SK-N-SH (cell line): ENCODE data around the gene DNAJC15. TPM values are rescaled to one million over a fixed set of nuclear protein-coding genes. Genes with fewer than 3 reads are reported as not detected.

Source experiments
- CTCF ChIA-PET: fragments of 300-600, 350-600 bp; formaldehyde crosslinking; extraction: SDS; loops from one replicate; lab custom pipeline; 2021; lab: Yijun Ruan, JAX
- POLR2A ChIA-PET: fragments of 350-600 bp; sonication (Branson Sonifier 250); formaldehyde crosslinking; extraction: SDS; loops from one replicate; lab custom pipeline; 2020; ENCODE audit warnings: antibody characterized with exemption, inconsistent platforms; lab: Yijun Ruan, JAX
- DNase-seq: peaks from one replicate; pipeline ENCODE4 v3.0.0; 2012
- H2AFZ ChIP-seq: fragments of 200-600 bp; sonication (generic); 2 replicates; pipeline ENCODE4 v1.8.1; 2016; ENCODE audit warnings: antibody characterized with exemption, mild to moderate bottlenecking, low read depth
- H3F3A ChIP-seq: fragments of 200-600 bp; sonication (generic); replicated peaks from 2 replicates; pipeline ENCODE3; 2016; ENCODE audit warnings: antibody characterized with exemption, mild to moderate bottlenecking; ENCODE audit not compliant: insufficient read depth
- H3K27ac ChIP-seq, 2 experiments: fragments of 200-500 bp in 1 of 2; fragments of 200-600 bp in 1 of 2; sonication (Bioruptor generic) in 1 of 2; sonication (generic), shearing (Covaris generic) in 1 of 2; 2 replicates each; pipeline versions ENCODE4 v1.5.1 to v1.6.1; 2014 to 2016; ENCODE audit warnings: low read depth in 2 of 2, inconsistent platforms in 1 of 2, low read length in 1 of 2, mild to moderate bottlenecking in 1 of 2, mixed read lengths in 1 of 2
- H3K27me3 ChIP-seq: fragments of 200-600 bp; sonication (generic), shearing (Covaris generic); 2 replicates; pipeline ENCODE4 v1.6.1; 2016; ENCODE audit warnings: mixed run types; ENCODE audit not compliant: insufficient read depth
- H3K36me3 ChIP-seq, 2 experiments: fragments of 200-500 bp in 1 of 2; fragments of 200-600 bp in 1 of 2; sonication (Bioruptor generic) in 1 of 2; sonication (generic) in 1 of 2; replicated peaks in 1 of 2; 2 replicates each; pipeline versions ENCODE3 to v1.5.1; 2014 to 2016; ENCODE audit warnings: low read length in 1 of 2, mild to moderate bottlenecking in 1 of 2; ENCODE audit not compliant: insufficient read depth in 2 of 2, control insufficient read depth in 1 of 2
- H3K4me1 ChIP-seq, 2 experiments: fragments of 200-500 bp in 1 of 2; fragments of 200-600 bp in 1 of 2; sonication (Bioruptor generic) in 1 of 2; sonication (generic), shearing (Covaris generic) in 1 of 2; 2 replicates each; pipeline versions ENCODE4 v1.5.1 to v1.6.1; 2014 to 2016; ENCODE audit warnings: low read depth in 1 of 2, low read length in 1 of 2, mixed run types in 1 of 2; ENCODE audit not compliant: insufficient read depth in 2 of 2, control insufficient read depth in 1 of 2
- H3K4me2 ChIP-seq: fragments of 200-600 bp; sonication (generic), shearing (Covaris generic); 2 replicates; pipeline ENCODE4 v1.6.1; 2017; ENCODE audit warnings: mixed run types
- H3K4me3 ChIP-seq, 2 experiments: fragments of 200-500 bp in 1 of 2; fragments of 200-600 bp in 1 of 2; sonication (Bioruptor generic) in 1 of 2; sonication (generic), shearing (Covaris generic) in 1 of 2; 2 replicates each; pipeline versions ENCODE4 v1.5.1 to v1.8.1; 2014 to 2016; ENCODE audit warnings: low read depth in 2 of 2, inconsistent platforms in 1 of 2, low read length in 1 of 2, mild to moderate bottlenecking in 1 of 2, mixed read lengths in 1 of 2, moderate library complexity in 1 of 2
- H3K79me2 ChIP-seq: fragments of 200-600 bp; sonication (generic); 2 replicates; pipeline ENCODE4 v1.8.1; 2017; ENCODE audit warnings: mild to moderate bottlenecking; ENCODE audit not compliant: insufficient read depth
- H3K9ac ChIP-seq: fragments of 200-600 bp; sonication (generic); 2 replicates; pipeline ENCODE4 v1.6.1; 2017; ENCODE audit warnings: mixed run types
- H3K9me2 ChIP-seq: fragments of 200-600 bp; sonication (generic); 2 replicates; pipeline ENCODE4 v1.6.1; 2017; ENCODE audit warnings: mixed run types
- H3K9me3 ChIP-seq: fragments of 200-600 bp; sonication (generic); 2 replicates; pipeline ENCODE4 v1.6.1; 2017; ENCODE audit warnings: mixed run types, mild to moderate bottlenecking, moderate library complexity
- H4K20me1 ChIP-seq: fragments of 200-600 bp; sonication (generic); 2 replicates; pipeline ENCODE4 v1.6.1; 2017; ENCODE audit warnings: mild to moderate bottlenecking, mixed run types; ENCODE audit not compliant: insufficient read depth
- EZH2phosphoT487 ChIP-seq: fragments of 200-600 bp; sonication (generic); IDR thresholded peaks from 2 replicates; pipeline ENCODE4 v1.6.1; 2017; ENCODE audit warnings: low read depth, mixed run types, mild to moderate bottlenecking, antibody characterized with exemption, moderate library complexity, borderline replicate concordance
- FOSL2 ChIP-seq: IDR thresholded peaks from 2 replicates; pipeline ENCODE4 v1.4.0; 2012; ENCODE audit warnings: low read depth, mild to moderate bottlenecking, moderate library complexity, borderline replicate concordance
- FOXM1 ChIP-seq: IDR thresholded peaks from 2 replicates; pipeline ENCODE4 v1.4.0; 2012; ENCODE audit warnings: low read depth, mild to moderate bottlenecking
- GATA2 ChIP-seq: sonication (generic); formaldehyde crosslinking; IDR thresholded peaks from 2 replicates; pipeline ENCODE4 v1.5.0; 2020; ENCODE audit warnings: mild to moderate bottlenecking, missing genetic modification reagents
- POLR2AphosphoS5 ChIP-seq: IDR thresholded peaks from 2 replicates; pipeline ENCODE4 v1.6.1; 2012; ENCODE audit warnings: low read depth, low read length
- RAD21 ChIP-seq: IDR thresholded peaks from 2 replicates; pipeline ENCODE4 v1.6.1; 2012; ENCODE audit warnings: mild to moderate bottlenecking, low read length
- RFX5 ChIP-seq: IDR thresholded peaks from 2 replicates; pipeline ENCODE4 v1.6.1; 2012; ENCODE audit warnings: mild to moderate bottlenecking, improper control_type of control experiment, low read length
- RXRA ChIP-seq: IDR thresholded peaks from 2 replicates; pipeline ENCODE4 v1.4.0; 2012; ENCODE audit warnings: low read depth, mild to moderate bottlenecking, borderline replicate concordance
- SIN3A ChIP-seq: IDR thresholded peaks from 2 replicates; pipeline ENCODE4 v1.6.1; 2012; ENCODE audit warnings: low read depth, mild to moderate bottlenecking, low read length, moderate library complexity, borderline replicate concordance
- SMC3 ChIP-seq: IDR thresholded peaks from 2 replicates; pipeline ENCODE4 v1.6.1; 2012; ENCODE audit warnings: low read depth, low read length, improper control_type of control experiment
- TEAD4 ChIP-seq: IDR thresholded peaks from 2 replicates; pipeline ENCODE4 v1.4.0; 2012; ENCODE audit warnings: mild to moderate bottlenecking, borderline replicate concordance; ENCODE audit not compliant: insufficient read depth
- ZBTB33 ChIP-seq: IDR thresholded peaks from 2 replicates; pipeline ENCODE4 v1.4.0; 2012; ENCODE audit warnings: low read depth, borderline replicate concordance
- WGBS: methylation state at CpG from one replicate; pipeline ENCODE4 v1.1.6; 2017; ENCODE audit warnings: low lambda C conversion rate; 5-methylcytosine and 5-hydroxymethylcytosine counted together
- polyA plus RNA-seq, 3 experiments: library from polyadenylated mRNA; depleted of rRNA; stranded (reverse); fragments of >200 nt; gene quantifications; 2 replicates each; pipeline ENCODE4 v1.2.3, GENCODE V29; 2012

The DNAJC15 gene
- polyA plus RNA-seq, 1 of the 3 experiments (the other 2 are of a cell fraction) = 18.4 TPM

GRCh38 chr13:42981317-42981716 lies 42.1 kb upstream of the DNAJC15 start (continued):
- TF ChIP-seq ZBTB33 = 0 out of 2 replicates have a peak, but pooled peaks have one; percentile 25
- TF ChIP-seq POLR2AphosphoS5 = peak; percentile 51; the same call in 1 of the 2 replicates
- 0 out of 2 replicates have a peak, but pooled peaks have one; percentile 59 for TF ChIP-seq SIN3A
- peak; percentile 63; the same call in 1 of the 2 replicates for TF ChIP-seq FOXM1
- TF ChIP-seq EZH2phosphoT487 = no peak
- TF ChIP-seq GATA2 (CRISPR knock-in tag) = no peak
- no peak for TF ChIP-seq RAD21
- TF ChIP-seq RFX5 = no peak

DNA sequence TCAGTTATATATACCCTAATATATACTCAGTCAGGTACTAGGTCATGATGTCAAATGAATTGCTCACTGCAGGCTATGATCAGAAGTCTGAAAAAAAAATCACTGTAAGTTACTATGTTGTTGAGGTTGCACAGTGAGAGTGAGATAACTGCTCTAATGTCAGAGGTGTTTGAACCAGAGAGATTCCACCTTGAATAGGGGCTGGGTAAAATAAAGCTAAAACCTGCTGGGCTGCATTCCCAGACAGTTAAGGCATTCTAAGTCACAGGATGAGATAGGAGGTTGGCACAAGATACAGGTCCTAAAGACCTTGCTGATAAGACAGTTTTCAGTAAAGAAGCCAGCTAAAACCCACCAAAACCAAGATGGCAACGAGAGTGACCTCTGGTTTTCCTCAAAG lies 41.5 kb upstream of the DNAJC15 start:
- WGBS = 100% methylated on average over 1 of the region's 1 CpG
- H2AFZ ChIP-seq = no peak overlapping the region; the same call in 1 of the 2 replicates
- H3K36me3 ChIP-seq = no peaks in the 10 kb centered on the region
- H3K27ac ChIP-seq = no peak overlapping the region; a peak in 1 of 4 replicates
- no peak for DNase-seq
- H4K20me1 ChIP-seq = no peaks in the 10 kb centered on the region
- no peaks in the 10 kb centered on the region for H3K9me2 ChIP-seq
- H3K9ac ChIP-seq = no peak overlapping the region
- no peak overlapping the region for H3K4me2 ChIP-seq
- H3K27me3 ChIP-seq = no peaks in the 10 kb centered on the region
- H3K4me3 ChIP-seq = no peak overlapping the region
- TF ChIP-seq SMC3 (no peak), FOSL2 (no peak), ZBTB33 (no peak), TEAD4 (no peak), RXRA (no peak)
- H3K9me3 ChIP-seq = no peaks in the 10 kb centered on the region
- no peaks in the 10 kb centered on the region for H3F3A ChIP-seq
- ChIA-PET POLR2A (no interaction called here), CTCF (interaction anchor here (2.3 kb wide), 1 partner anchor 12 kb away, joined by 7 read pairs; no protein-coding TSS in a partner anchor)
- H3K4me1 ChIP-seq = peaks cover 0 to 5% of the 10 kb centered on the region in 2 experiments; a peak in 1 of 4 replicates
- H3K79me2 ChIP-seq = no peaks in the 10 kb centered on the region
